Suprapubic skin (tissue), 4 donors: ENCODE measurements around the gene CEP78. TPM values are rescaled to one million over a fixed set of nuclear protein-coding genes. Genes with fewer than 3 reads are reported as not detected.

Experiments
- DNase-seq, 2 donors: peaks; one replicate each; pipeline ENCODE4 v3.0.0-alpha.2; 2019; ENCODE audit warnings: low spot score in 2 of 2
- H3K27ac ChIP-seq: fragments of 200-600 bp; sonication (generic); one replicate; pipeline ENCODE4 v1.5.1; 2019
- H3K27me3 ChIP-seq: fragments of 200-600 bp; sonication (generic); one replicate; pipeline ENCODE4 v1.5.1; 2019
- H3K36me3 ChIP-seq: fragments of 200-600 bp; sonication (generic); one replicate; pipeline ENCODE4 v1.5.1; 2019
- H3K4me1 ChIP-seq: fragments of 200-600 bp; sonication (generic); one replicate; pipeline ENCODE4 v1.5.1; 2019
- H3K4me3 ChIP-seq: fragments of 200-600 bp; sonication (generic); one replicate; pipeline ENCODE4 v1.5.1; 2019; ENCODE audit warnings: mild to moderate bottlenecking
- H3K9me3 ChIP-seq: fragments of 200-600 bp; sonication (generic); one replicate; pipeline ENCODE4 v1.5.1; 2019
- EP300 ChIP-seq: sonication (generic); formaldehyde crosslinking; IDR thresholded peaks from one replicate; pipeline ENCODE4 v1.6.1; 2017; ENCODE audit warnings: antibody characterized with exemption
- POLR2A ChIP-seq, 2 donors: fragments of 450-650 bp; IDR thresholded peaks; one replicate each; pipeline ENCODE4 v1.6.1; 2017; ENCODE audit warnings: antibody characterized with exemption in 2 of 2, mild to moderate bottlenecking in 2 of 2, moderate library complexity in 2 of 2
- POLR2AphosphoS5 ChIP-seq, 3 donors: sonication (generic); formaldehyde crosslinking; IDR thresholded peaks; one replicate each; pipeline ENCODE4 v1.6.1; 2017; ENCODE audit warnings: antibody characterized with exemption in 3 of 3
- WGBS: methylation state at CpG from one replicate; pipeline ENCODE4 v1.1.5; 2018; 5-methylcytosine and 5-hydroxymethylcytosine counted together
- total RNA-seq, 4 donors: library from RNA; depleted of rRNA; stranded (reverse); fragments of >200 nt; gene quantifications; one replicate each; pipeline ENCODE4 v1.1.0, GENCODE V29; 2016
- TF ChIP-seq, protein P1 (sequence below), 2 donors: fragments of 200-600 bp in 1 of 2; fragments of 450-650 bp in 1 of 2; sonication (generic) in 1 of 2; IDR thresholded peaks; one replicate each; pipeline ENCODE4 v1.5.1; 2016 to 2019; ENCODE audit warnings: antibody characterized with exemption in 2 of 2, mild to moderate bottlenecking in 1 of 2, moderate library complexity in 1 of 2

The CEP78 gene
- total RNA-seq, 4 donors from 2014 or later: 8.7 to 15.0 (median 11.7) TPM

DNA sequence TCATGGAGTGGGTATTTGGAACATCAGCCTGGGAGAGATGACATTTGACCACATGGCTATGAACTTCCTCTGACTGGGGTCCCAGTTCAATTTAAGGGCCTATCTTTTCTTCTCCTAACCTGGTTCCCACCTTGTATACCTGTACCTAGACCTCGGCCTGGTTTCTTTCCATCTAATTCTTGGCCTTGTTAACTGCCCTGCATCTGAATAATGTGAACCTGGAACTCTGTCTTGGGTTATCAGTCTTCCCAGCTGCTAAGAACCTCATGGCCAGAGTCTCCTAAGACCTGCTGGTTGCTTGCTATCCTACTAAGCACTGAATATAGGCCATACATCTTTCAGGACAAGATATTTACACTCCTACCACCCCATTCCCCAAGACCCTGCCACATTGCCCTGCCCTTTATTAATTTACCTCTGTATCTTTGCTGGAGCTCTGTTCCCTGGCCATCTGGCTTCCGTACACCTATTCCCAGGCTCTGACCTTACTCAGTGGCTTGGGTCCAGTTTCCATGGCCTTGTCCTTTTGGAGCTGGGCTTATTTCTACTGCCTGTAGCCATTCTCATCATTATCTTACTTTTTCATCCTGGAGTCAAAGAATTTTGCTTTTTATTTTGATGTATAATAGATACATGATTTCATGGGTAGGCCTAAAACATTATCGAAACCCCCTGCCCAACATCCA is 67.6 kb downstream of the CEP78 start:
- Histone ChIP-seq H3K4me3 (no peak overlapping the region), H3K9me3 (no peaks in the 10 kb centered on the region), H3K27ac (no peak overlapping the region), H3K36me3 (peaks cover 24% of the 10 kb centered on the region), H3K4me1 (peaks cover under 1% of the 10 kb centered on the region), H3K27me3 (peaks cover 24% of the 10 kb centered on the region)
- WGBS: 95% methylated on average over 3 of the region's 3 CpGs
- DNase-seq: no peak
- no peak for TF ChIP-seq POLR2AphosphoS5 (IDR thresholded peaks at IDR 0.05)
- TF ChIP-seq, protein P1, sequence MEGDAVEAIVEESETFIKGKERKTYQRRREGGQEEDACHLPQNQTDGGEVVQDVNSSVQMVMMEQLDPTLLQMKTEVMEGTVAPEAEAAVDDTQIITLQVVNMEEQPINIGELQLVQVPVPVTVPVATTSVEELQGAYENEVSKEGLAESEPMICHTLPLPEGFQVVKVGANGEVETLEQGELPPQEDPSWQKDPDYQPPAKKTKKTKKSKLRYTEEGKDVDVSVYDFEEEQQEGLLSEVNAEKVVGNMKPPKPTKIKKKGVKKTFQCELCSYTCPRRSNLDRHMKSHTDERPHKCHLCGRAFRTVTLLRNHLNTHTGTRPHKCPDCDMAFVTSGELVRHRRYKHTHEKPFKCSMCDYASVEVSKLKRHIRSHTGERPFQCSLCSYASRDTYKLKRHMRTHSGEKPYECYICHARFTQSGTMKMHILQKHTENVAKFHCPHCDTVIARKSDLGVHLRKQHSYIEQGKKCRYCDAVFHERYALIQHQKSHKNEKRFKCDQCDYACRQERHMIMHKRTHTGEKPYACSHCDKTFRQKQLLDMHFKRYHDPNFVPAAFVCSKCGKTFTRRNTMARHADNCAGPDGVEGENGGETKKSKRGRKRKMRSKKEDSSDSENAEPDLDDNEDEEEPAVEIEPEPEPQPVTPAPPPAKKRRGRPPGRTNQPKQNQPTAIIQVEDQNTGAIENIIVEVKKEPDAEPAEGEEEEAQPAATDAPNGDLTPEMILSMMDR (IDR thresholded peaks at IDR 0.05): no peak
- TF ChIP-seq POLR2A (IDR thresholded peaks at IDR 0.05): no peak
- TF ChIP-seq EP300: no peak

DNA sequence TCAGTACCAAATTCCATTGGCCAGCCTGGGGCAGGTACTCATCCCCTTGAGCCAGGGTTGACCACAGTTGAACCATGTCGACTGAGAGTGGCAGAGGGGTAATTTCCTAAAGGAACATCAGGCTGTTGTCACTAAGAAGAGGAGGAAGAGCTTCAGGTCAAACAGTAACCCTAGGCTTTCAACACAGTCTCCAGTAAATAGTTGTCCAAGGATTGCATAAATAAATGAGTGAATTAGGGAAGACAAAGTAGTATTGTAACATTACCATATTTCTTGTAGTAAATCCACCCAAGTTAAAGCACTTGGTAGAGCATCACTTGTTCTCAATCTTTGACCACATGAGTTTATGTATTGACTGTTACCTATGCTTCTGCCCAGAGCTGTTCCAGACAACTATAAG is 68.5 kb downstream of the CEP78 start:
- Histone ChIP-seq H3K27me3 (peaks cover 20% of the 10 kb centered on the region), H3K4me3 (no peak overlapping the region), H3K4me1 (no peaks in the 10 kb centered on the region), H3K36me3 (peaks cover 30% of the 10 kb centered on the region), H3K27ac (no peak overlapping the region), H3K9me3 (no peaks in the 10 kb centered on the region)
- no peak for DNase-seq
- TF ChIP-seq POLR2A (IDR thresholded peaks at IDR 0.05): no peak
- TF ChIP-seq, protein P1 (IDR thresholded peaks at IDR 0.05): no peak
- WGBS: 80% methylated on average over 1 of the region's 1 CpG

DNA sequence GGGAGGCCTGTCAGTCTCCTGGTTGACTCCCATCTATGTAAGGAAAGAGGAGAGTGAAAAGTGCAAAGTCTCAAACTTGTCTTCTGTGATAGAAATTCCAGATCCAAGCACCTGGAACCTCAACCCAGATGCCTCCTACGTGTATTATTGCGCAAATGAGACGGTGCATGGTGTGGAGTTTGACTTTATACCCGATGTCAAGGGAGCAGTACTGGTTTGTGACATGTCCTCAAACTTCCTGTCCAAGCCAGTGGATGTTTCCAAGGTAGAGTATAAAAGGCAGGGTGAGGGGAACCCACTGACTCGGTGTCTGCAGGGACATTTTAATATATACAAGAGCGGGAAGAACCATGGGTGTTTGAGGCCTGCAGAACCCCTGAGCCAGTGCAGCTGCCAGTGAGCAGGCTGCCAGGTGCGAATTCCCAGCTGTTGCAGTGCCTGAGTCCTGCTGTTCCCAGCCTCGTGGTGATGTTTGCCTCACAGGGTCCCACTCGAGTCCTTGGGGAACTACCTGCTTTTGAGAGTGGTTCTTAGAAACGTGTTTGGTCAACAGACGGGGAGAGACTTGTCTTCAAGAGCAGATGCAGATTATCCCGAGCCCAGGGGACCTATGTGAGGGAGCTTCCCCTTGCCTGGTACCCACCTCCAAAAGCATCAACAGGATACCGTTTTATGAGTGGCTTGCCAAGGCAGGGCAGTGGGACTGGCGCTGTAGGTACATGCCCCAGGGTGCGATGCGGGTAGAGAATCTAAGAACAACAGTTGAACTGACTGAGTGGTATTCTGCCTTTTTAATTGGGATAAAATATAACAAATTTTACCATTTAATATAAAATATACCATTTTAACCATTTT is 70.6 kb downstream of the CEP78 start:
- Histone ChIP-seq H3K4me1 (no peaks in the 10 kb centered on the region), H3K9me3 (no peaks in the 10 kb centered on the region), H3K27ac (no peak overlapping the region), H3K4me3 (no peak overlapping the region), H3K27me3 (peaks cover 3% of the 10 kb centered on the region), H3K36me3 (peaks cover 39% of the 10 kb centered on the region)
- TF ChIP-seq EP300 (no peak), POLR2AphosphoS5 (IDR thresholded peaks at IDR 0.05) (no peak)
- TF ChIP-seq, protein P1 (IDR thresholded peaks at IDR 0.05): no peak
- WGBS: 93% methylated on average over 16 of the region's 16 CpGs
- no peak for DNase-seq

DNA sequence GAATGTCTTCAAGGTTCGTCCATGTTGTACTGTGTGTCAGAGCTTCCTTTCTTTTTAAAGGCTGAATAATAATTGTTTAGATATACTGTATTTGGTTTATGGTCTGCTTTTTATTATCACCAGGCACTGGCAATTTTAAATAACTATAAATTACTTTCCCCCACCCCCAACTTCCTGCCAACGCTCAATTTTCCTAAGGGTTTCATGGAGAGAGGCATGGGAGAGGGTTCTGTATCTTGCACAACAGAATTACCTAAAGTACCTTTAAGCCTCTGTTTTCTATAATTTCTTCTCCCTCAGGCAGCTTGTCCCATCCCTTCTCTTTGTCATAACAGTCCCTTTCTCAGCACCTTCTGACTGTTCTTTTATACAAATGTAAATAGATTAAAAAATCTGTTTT is 71.5 kb downstream of the CEP78 start:
- Histone ChIP-seq H3K9me3 (no peaks in the 10 kb centered on the region), H3K36me3 (peaks cover 39% of the 10 kb centered on the region), H3K27me3 (no peaks in the 10 kb centered on the region), H3K4me3 (no peak overlapping the region), H3K27ac (no peak overlapping the region), H3K4me1 (no peaks in the 10 kb centered on the region)
- 91% methylated on average over 2 of the region's 2 CpGs for WGBS
- TF ChIP-seq POLR2AphosphoS5 (IDR thresholded peaks at IDR 0.05) (no peak), POLR2A (IDR thresholded peaks at IDR 0.05) (no peak), EP300 (no peak)
- TF ChIP-seq, protein P1 (IDR thresholded peaks at IDR 0.05): no peak
- DNase-seq: no peak

DNA sequence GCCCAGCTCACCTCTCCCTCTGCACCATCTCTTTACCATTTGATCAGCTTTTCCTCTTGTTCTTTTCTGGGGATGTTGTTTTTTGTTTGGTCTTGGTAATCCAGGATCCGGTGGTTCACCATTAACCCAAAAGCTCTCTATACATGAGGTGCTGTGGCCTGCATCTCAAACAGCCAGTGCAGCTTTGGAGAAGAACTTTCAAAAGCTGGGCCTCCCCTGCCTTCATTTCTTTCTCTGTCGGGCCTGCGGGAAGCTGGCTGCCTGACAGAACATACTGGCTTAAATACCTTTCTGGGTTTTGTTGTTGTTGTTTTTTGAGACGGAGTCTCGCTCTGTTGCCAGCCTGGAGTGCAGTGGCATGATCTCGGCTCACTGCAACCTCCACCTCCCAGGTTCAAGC is 73.2 kb downstream of the CEP78 start:
- no peak overlapping the region for H3K4me3 ChIP-seq
- H3K4me1 ChIP-seq: no peaks in the 10 kb centered on the region
- no peak overlapping the region for H3K27ac ChIP-seq
- TF ChIP-seq EP300 (no peak), POLR2AphosphoS5 (IDR thresholded peaks at IDR 0.05) (no peak), POLR2A (IDR thresholded peaks at IDR 0.05) (no peak)
- TF ChIP-seq, protein P1 (IDR thresholded peaks at IDR 0.05): no peak
- H3K27me3 ChIP-seq: no peaks in the 10 kb centered on the region
- no peak for DNase-seq
- peaks cover 33% of the 10 kb centered on the region for H3K36me3 ChIP-seq
- WGBS: 87% methylated on average over 6 of the region's 6 CpGs
- H3K9me3 ChIP-seq: no peaks in the 10 kb centered on the region
